Stomach (tissue), 9 donors: ENCODE results near the gene ACP2. TPM values are rescaled to one million over a fixed set of nuclear protein-coding genes. Genes with fewer than 3 reads are reported as not detected.
A peak's percentile ranks its signal among the peaks of the same experiment; 100 is the strongest.

Experiments
- DNase-seq, 2 donors: peaks; one replicate each; pipeline versions ENCODE4 v3.0.0 to v3.0.0-alpha.2; 2013 to 2019
- H3K27ac ChIP-seq, 5 donors: fragments of 200-600 bp in 4 of 5; sonication (generic) in 4 of 5; one replicate each; pipeline ENCODE4 v1.5.1; 2013 to 2019; ENCODE audit warnings: mild to moderate bottlenecking in 1 of 5, moderate library complexity in 1 of 5
- H3K27me3 ChIP-seq, 3 donors: fragments of 200-600 bp; sonication (generic); one replicate each; pipeline ENCODE4 v1.5.1; 2017 to 2019; ENCODE audit warnings: mixed run types in 1 of 3
- H3K36me3 ChIP-seq, 4 donors: fragments of 200-600 bp; sonication (generic); 1 replicate in 3 of 4; 2 replicates in 1 of 4; pipeline ENCODE4 v1.5.1; 2016 to 2019
- H3K4me1 ChIP-seq, 4 donors: fragments of 200-600 bp; sonication (generic); one replicate each; pipeline ENCODE4 v1.5.1; 2016 to 2019
- H3K4me3 ChIP-seq, 4 donors: fragments of 200-600 bp; sonication (generic) in 3 of 4; one replicate each; pipeline ENCODE4 v1.5.1; 2016 to 2019; ENCODE audit warnings: mild to moderate bottlenecking in 1 of 4
- H3K9me3 ChIP-seq, 4 donors: fragments of 200-600 bp; sonication (generic); one replicate each; pipeline ENCODE4 v1.5.1; 2016 to 2019
- EP300 ChIP-seq: sonication (generic); formaldehyde crosslinking; IDR thresholded peaks from one replicate; pipeline ENCODE4 v1.6.1; 2017; ENCODE audit warnings: antibody characterized with exemption
- POLR2A ChIP-seq, 4 donors: fragments of 450-650 bp; IDR thresholded peaks; one replicate each; pipeline ENCODE4 v1.6.1; 2016; ENCODE audit warnings: antibody characterized with exemption in 4 of 4, control low read depth in 2 of 4, mild to moderate bottlenecking in 1 of 4, moderate library complexity in 1 of 4
- POLR2AphosphoS5 ChIP-seq, 3 donors: sonication (generic); formaldehyde crosslinking; IDR thresholded peaks; one replicate each; pipeline ENCODE4 v1.6.1; 2016; ENCODE audit warnings: antibody characterized with exemption in 3 of 3
- WGBS, 5 donors: extraction: QIAGEN DNeasy Blood & Tissue Kit in 3 of 5; methylation state at CpG; one replicate each; pipeline versions ENCODE4 v1.1.5 to v1.1.7; 2013 to 2018; 5-methylcytosine and 5-hydroxymethylcytosine counted together
- intact Hi-C: fragments of 100-400 bp; cut with DNase I; formaldehyde crosslinking; loops from one replicate; pipeline ENCODE4 v1.15.1; 2023; ENCODE audit warnings: low total_unique reads
- polyA plus RNA-seq, 3 donors: library from polyadenylated mRNA; stranded (reverse); fragments of 200-250 nt; gene quantifications; one replicate each; pipeline ENCODE4 v1.2.3, GENCODE V29; 2013
- total RNA-seq, 5 donors: library from RNA; depleted of rRNA; stranded (reverse); fragments of >200 nt; gene quantifications; one replicate each; pipeline versions ENCODE4 v1.1.0 to v1.2.3, GENCODE V29; 2014 to 2016
- TF ChIP-seq, protein P1 (sequence below), 7 experiments: fragments of 450-650 bp in 4 of 7; fragments of 200-600 bp in 3 of 7; sonication (generic) in 3 of 7; IDR thresholded peaks; one replicate each; pipeline ENCODE4 v1.5.1; 2016 to 2019; ENCODE audit warnings: antibody characterized with exemption in 7 of 7, control low read depth in 2 of 7, mild to moderate bottlenecking in 1 of 7
- donor health status: healthy with polysubstance abuse.
- donor health status: Bipolar disorder and iron deficiency.
- donor health status: healthy.

ACP2 gene
- total and polyA plus RNA-seq, 8 donors: 10.8 to 147 (median 28.0) TPM

DNA sequence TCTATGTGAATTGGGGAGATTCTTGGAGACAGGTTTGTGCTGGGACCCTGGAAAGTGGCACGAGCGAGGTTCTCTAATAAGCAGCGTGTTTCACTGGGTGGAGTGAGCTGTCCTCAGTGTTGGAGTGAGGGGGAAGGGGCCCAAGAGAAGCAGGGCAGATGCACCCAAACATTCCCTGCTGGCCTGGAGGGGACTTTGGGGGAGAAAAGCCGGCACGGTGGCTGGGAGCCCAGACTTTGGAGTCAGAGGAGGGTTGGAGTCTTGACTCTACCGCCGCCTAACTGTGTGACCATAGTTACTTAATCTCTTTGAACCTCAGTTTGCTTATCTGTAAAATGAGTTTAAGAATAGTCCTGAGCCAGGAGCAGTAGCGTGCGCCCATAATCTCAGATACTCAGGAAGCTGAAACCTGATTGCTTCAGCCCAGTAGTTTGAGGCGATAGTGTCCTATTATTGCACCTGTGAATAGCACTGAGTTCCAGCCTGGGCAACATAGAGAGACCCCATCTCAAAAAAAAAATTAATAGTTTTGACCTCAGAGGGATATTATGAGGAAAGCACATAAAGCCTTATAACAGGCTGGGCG is 9.8 kb upstream of the ACP2 start:
- intact Hi-C loops: no loop called here

DNA sequence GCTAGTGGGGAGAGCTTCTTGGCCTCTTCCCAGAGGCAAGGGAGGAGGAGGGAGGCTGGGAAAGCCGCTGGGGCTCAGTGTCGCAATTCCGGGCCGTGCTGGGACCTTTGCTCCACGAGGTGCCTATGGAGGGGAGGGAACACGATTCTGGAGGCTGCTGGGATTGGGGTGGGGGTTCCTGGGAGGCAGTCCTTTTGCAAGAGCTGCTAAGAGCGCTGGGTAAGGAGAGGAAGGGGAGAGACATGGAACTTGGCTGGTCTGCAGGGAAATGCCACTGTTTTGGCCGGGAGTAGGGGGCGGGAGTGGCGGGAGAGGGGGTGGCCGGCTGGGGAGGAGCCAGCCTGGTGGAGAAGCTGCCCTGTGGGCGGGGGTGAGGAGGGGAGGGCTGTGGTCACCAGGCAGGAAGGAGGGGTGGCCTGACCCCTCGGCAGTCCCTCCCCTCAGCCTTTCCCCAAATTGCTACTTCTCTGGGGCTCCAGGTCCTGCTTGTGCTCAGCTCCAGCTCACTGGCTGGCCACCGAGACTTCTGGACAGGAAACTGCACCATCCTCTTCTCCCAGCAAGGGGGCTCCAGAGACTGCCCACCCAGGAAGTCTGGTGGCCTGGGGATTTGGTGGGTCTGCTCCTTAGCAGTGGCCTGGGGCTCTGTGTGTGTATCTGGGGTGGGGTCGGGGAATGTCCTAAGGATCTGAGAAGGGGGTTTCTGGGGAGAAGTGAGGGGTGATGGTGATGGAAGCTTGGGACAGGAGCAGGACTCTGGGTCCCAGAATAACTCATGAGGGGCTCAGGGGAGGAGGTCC is 9.1 kb upstream of the ACP2 start, which contains the start of gene NR1H3:
Gene NR1H3 (plus strand): TSS at position 480 of the 800 bp plus-strand sequence. CDS start 1,221 bp downstream, outside the sequence.
- Histone ChIP-seq H3K4me3 (peak within 1 kb of the TSS; percentile 34 to 49 (median 38)), H3K9me3 (no peaks in the 10 kb centered on the region), H3K27ac (peak within 1 kb of the TSS; percentile 79 to 90 (median 86)), H3K36me3 (peaks cover 0 to 21% (median 15%) of the 10 kb centered on the region in 4 donors), H3K27me3 (no peaks in the 10 kb centered on the region), H3K4me1 (peaks cover 50 to 67% (median 62%) of the 10 kb centered on the region in 4 donors)
- TF ChIP-seq EP300: no peak
- peak in 2 of 3 donors; percentile 24 to 40 for TF ChIP-seq POLR2AphosphoS5 (IDR thresholded peaks at IDR 0.05)
- TF ChIP-seq, protein P1, sequence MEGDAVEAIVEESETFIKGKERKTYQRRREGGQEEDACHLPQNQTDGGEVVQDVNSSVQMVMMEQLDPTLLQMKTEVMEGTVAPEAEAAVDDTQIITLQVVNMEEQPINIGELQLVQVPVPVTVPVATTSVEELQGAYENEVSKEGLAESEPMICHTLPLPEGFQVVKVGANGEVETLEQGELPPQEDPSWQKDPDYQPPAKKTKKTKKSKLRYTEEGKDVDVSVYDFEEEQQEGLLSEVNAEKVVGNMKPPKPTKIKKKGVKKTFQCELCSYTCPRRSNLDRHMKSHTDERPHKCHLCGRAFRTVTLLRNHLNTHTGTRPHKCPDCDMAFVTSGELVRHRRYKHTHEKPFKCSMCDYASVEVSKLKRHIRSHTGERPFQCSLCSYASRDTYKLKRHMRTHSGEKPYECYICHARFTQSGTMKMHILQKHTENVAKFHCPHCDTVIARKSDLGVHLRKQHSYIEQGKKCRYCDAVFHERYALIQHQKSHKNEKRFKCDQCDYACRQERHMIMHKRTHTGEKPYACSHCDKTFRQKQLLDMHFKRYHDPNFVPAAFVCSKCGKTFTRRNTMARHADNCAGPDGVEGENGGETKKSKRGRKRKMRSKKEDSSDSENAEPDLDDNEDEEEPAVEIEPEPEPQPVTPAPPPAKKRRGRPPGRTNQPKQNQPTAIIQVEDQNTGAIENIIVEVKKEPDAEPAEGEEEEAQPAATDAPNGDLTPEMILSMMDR (IDR thresholded peaks at IDR 0.05): peak in 5 of 7 experiments; percentile 22 to 58 (median 42)
- TF ChIP-seq POLR2A (IDR thresholded peaks at IDR 0.05): no peak
- DNase-seq: peak; percentile 79 to 88
- intact Hi-C loops: no loop called here
- WGBS, 5 donors: 4 to 23% (median 11%) methylated on average over 9 to 15 of the region's 15 CpGs

More for the DNA sequence above, 9.8 kb upstream of the ACP2 start:
- Histone ChIP-seq H3K27me3 (no peaks in the 10 kb centered on the region), H3K4me3 (peak overlapping the region; percentile 34 to 49 (median 38)), H3K4me1 (peaks cover 50 to 65% (median 61%) of the 10 kb centered on the region in 4 donors), H3K36me3 (peaks cover 0 to 23% (median 16%) of the 10 kb centered on the region in 4 donors), H3K27ac (peak overlapping the region; percentile 79 to 90 (median 86)), H3K9me3 (no peaks in the 10 kb centered on the region)
- TF ChIP-seq POLR2AphosphoS5 (IDR thresholded peaks at IDR 0.05): no peak
- TF ChIP-seq EP300: no peak
- no peak for TF ChIP-seq POLR2A (IDR thresholded peaks at IDR 0.05)
- TF ChIP-seq, protein P1 (IDR thresholded peaks at IDR 0.05): no peak
- WGBS, 5 donors: 32 to 55% (median 39%) methylated on average over 11 of the region's 11 CpGs
- DNase-seq: no peak

DNA sequence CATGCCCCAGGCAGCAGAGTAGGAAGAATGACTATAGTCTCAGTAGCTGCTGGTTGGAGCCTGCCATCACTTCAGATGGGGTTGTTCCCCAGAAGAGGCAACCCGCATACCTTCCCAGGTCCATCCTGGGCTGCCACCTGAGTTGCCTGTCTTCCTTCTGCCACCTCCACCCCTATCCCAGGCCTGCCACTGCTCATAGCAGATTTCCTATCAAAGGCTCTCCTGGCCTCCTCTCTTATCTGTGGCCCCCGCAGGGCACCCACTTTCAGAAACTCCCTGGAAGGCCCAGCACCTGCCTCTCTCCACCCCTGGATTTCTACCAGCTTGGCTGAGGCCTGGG is 8.5 kb upstream of the ACP2 start:
- intact Hi-C loops: no loop called here
- Histone ChIP-seq H3K27me3 (no peaks in the 10 kb centered on the region), H3K9me3 (no peaks in the 10 kb centered on the region), H3K4me1 (peaks cover 50 to 67% (median 62%) of the 10 kb centered on the region in 4 donors), H3K36me3 (peaks cover 0 to 18% (median 12%) of the 10 kb centered on the region in 4 donors), H3K4me3 (peak overlapping the region; percentile 34 to 49 (median 38)), H3K27ac (peak overlapping the region; percentile 79 to 90 (median 86))
- no peak for TF ChIP-seq POLR2AphosphoS5 (IDR thresholded peaks at IDR 0.05)
- TF ChIP-seq, protein P1 (IDR thresholded peaks at IDR 0.05): no peak
- no peak for TF ChIP-seq EP300
- no peak for TF ChIP-seq POLR2A (IDR thresholded peaks at IDR 0.05)
- DNase-seq: no peak
- 26 to 56% (median 41%) methylated on average over 2 of the region's 2 CpGs for WGBS, 5 donors

DNA sequence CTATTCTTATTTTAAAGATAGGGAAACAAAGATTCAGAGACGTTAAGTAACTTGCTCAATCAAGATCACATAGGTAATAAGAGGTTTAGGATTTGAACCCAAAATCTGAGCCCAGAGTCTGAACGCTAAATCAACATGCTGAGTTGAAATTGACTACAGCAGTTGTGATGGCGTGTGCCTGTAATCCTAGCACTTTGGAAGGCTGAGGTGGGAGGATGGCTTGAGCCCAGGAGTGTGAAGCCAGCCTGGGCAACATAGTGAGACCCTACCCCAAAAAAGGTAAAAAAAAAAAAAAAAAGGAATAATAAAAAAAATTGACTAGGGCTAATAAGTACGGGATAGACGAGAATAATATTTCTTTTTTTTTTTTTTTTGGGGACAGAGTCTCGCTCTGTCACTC is 7.8 kb upstream of the ACP2 start:
- no peaks in the 10 kb centered on the region for H3K9me3 ChIP-seq
- peaks cover 50 to 67% (median 62%) of the 10 kb centered on the region in 4 donors for H3K4me1 ChIP-seq
- no peak overlapping the region for H3K4me3 ChIP-seq
- no peaks in the 10 kb centered on the region for H3K27me3 ChIP-seq
- no peak for TF ChIP-seq POLR2A (IDR thresholded peaks at IDR 0.05)
- no peak for DNase-seq
- H3K36me3 ChIP-seq: peaks cover 0 to 10% (median 6%) of the 10 kb centered on the region in 4 donors
- 85 to 91% (median 88%) methylated on average over 6 of the region's 6 CpGs for WGBS, 5 donors
- peak overlapping the region in 3 of 5 donors; percentile 75 to 90 (median 77) for H3K27ac ChIP-seq
- intact Hi-C loops: no loop called here
